A549 (cell line): ENCODE results near the gene KRT81. TPM values are rescaled to one million over a fixed set of nuclear protein-coding genes. Genes with fewer than 3 reads are reported as not detected.

Experiments
- ATAC-seq, 2 experiments: fragments of 200-7000 bp in 1 of 2; fragments of >200 bp in 1 of 2; cut with Nextera tagmentation in 1 of 2; cut with Tn5 transposase in 1 of 2; 3 replicates each; pipeline versions ENCODE4 v1.8.0 to v1.9.1; 2018 to 2020; ENCODE audit warnings: mild to moderate bottlenecking in 1 of 2, moderate library complexity in 1 of 2
- CTCF ChIA-PET: fragments of 300-600 bp; sonication (Branson Sonifier 250); formaldehyde crosslinking; extraction: SDS; loops from one replicate; lab custom pipeline; 2021; ENCODE audit warnings: antibody characterized with exemption, inconsistent platforms; lab: Yijun Ruan, JAX
- POLR2A ChIA-PET: fragments of 350-600 bp; formaldehyde crosslinking; extraction: SDS; loops from one replicate; lab custom pipeline; 2021; ENCODE audit warnings: antibody characterized with exemption, inconsistent platforms; lab: Yijun Ruan, JAX
- DNase-seq, 2 experiments: peaks; one replicate each; pipeline versions ENCODE4 v3.0.0 to v3.0.0-alpha.2; 2011 to 2016; ENCODE audit warnings: low read depth in 1 of 2, low spot score in 1 of 2
- FAIRE-seq: peaks from 2 replicates; lab custom pipeline; 2011; peaks lifted over from hg19 to GRCh38; lab: Jason Lieb, UNC
- H3K27ac ChIP-seq, 2 experiments: fragments of >200 bp; sonication (Bioruptor Twin); formaldehyde crosslinking; 3 replicates each; pipeline ENCODE4 v1.5.1; 2016 to 2017
- H3K4me1 ChIP-seq: fragments of >200 bp; sonication (Bioruptor Twin); formaldehyde crosslinking; 3 replicates; pipeline ENCODE4 v1.6.1; 2016
- H3K4me2 ChIP-seq: fragments of >200 bp; sonication (Bioruptor Twin); formaldehyde crosslinking; 3 replicates; pipeline ENCODE4 v1.6.1; 2016
- H3K4me3 ChIP-seq: fragments of >200 bp; sonication (Bioruptor Twin); formaldehyde crosslinking; 3 replicates; pipeline ENCODE4 v1.5.1; 2016
- H3K9me3 ChIP-seq: fragments of >200 bp; sonication (Bioruptor Twin); formaldehyde crosslinking; 3 replicates; pipeline ENCODE4 v1.6.1; 2016
- ATOH8 ChIP-seq: fragments of 250-450 bp; sonication (Bioruptor Pico); IDR thresholded peaks from 2 replicates; pipeline ENCODE4 v1.5.0; 2020; ENCODE audit warnings: low read depth, mild to moderate bottlenecking, moderate library complexity
- BHLHE40 ChIP-seq: IDR thresholded peaks from 2 replicates; pipeline ENCODE4 v1.6.1; 2012; ENCODE audit warnings: low read depth, low read length, inconsistent platforms
- CEBPB ChIP-seq, 2 experiments: fragments of >200 bp in 1 of 2; sonication (Bioruptor Twin) in 1 of 2; formaldehyde crosslinking in 1 of 2; IDR thresholded peaks; 2 replicates each; pipeline ENCODE4 v1.6.1; 2012 to 2016
- EHF ChIP-seq: fragments of 250-450 bp; sonication (Bioruptor Pico); IDR thresholded peaks from 2 replicates; pipeline ENCODE4 v1.5.0; 2020; ENCODE audit warnings: mild to moderate bottlenecking
- EP300 ChIP-seq, 2 experiments: fragments of >200 bp; sonication (Bioruptor Twin); formaldehyde crosslinking; IDR thresholded peaks; 2 replicates in 1 of 2; 3 replicates in 1 of 2; pipeline ENCODE4 v1.6.1; 2016 to 2017
- FOSB ChIP-seq: fragments of 250-450 bp; sonication (Bioruptor Pico); IDR thresholded peaks from 2 replicates; pipeline ENCODE4 v1.5.0; 2020; ENCODE audit warnings: mild to moderate bottlenecking, moderate library complexity
- FOSL2 ChIP-seq, 2 experiments: fragments of 450-650 bp in 1 of 2; fragments of >200 bp in 1 of 2; sonication (Bioruptor Twin) in 1 of 2; formaldehyde crosslinking; IDR thresholded peaks; 2 replicates each; pipeline versions ENCODE4 v1.5.0 to v1.6.1; 2016 to 2020; ENCODE audit warnings: mild to moderate bottlenecking in 1 of 2, moderate library complexity in 1 of 2
- FOXS1 ChIP-seq: fragments of 250-450 bp; sonication (Bioruptor Pico); IDR thresholded peaks from 2 replicates; pipeline ENCODE4 v1.5.0; 2020; ENCODE audit warnings: mild to moderate bottlenecking, moderate library complexity
- HDAC2 ChIP-seq: fragments of 200-600 bp; sonication (generic); IDR thresholded peaks from 2 replicates; pipeline ENCODE4 v1.6.1; 2016
- HEYL ChIP-seq: fragments of 250-450 bp; sonication (Bioruptor Pico); IDR thresholded peaks from 2 replicates; pipeline ENCODE4 v1.8.0; 2021; ENCODE audit warnings: mild to moderate bottlenecking, moderate library complexity
- HOXA7 ChIP-seq: fragments of 250-450 bp; sonication (Bioruptor Pico); IDR thresholded peaks from 2 replicates; pipeline ENCODE4 v1.5.0; 2020; ENCODE audit warnings: mild to moderate bottlenecking, moderate library complexity
- KDM1A ChIP-seq: fragments of 200-600 bp; sonication (generic); IDR thresholded peaks from 2 replicates; pipeline ENCODE4 v1.6.1; 2016; ENCODE audit warnings: low read depth, mild to moderate bottlenecking
- KDM5A ChIP-seq: fragments of 200-600 bp; sonication (generic); IDR thresholded peaks from 2 replicates; pipeline ENCODE4 v1.6.1; 2016; ENCODE audit warnings: antibody characterized with exemption, mild to moderate bottlenecking
- MYC ChIP-seq: IDR thresholded peaks from 2 replicates; pipeline ENCODE4 v1.6.1; 2012; ENCODE audit warnings: mild to moderate bottlenecking, inconsistent platforms, low read length, improper control_type of control experiment, borderline replicate concordance
- NFE2L2 ChIP-seq: fragments of 150-350 bp; conservative IDR thresholded peaks from 2 replicates; pipeline ENCODE4 v1.6.1; 2014; ENCODE audit warnings: low read length
- PHF8 ChIP-seq: fragments of 200-600 bp; sonication (generic); IDR thresholded peaks from 2 replicates; pipeline ENCODE4 v1.6.1; 2016; ENCODE audit warnings: low read depth, mild to moderate bottlenecking, antibody characterized with exemption, moderate library complexity, borderline replicate concordance
- POLR2AphosphoS2 ChIP-seq: conservative IDR thresholded peaks from 2 replicates; pipeline ENCODE4 v1.6.1; 2012; ENCODE audit warnings: low read length, improper control_type of control experiment, inconsistent platforms
- RAD21 ChIP-seq, 2 experiments: fragments of >200 bp in 1 of 2; sonication (Bioruptor Twin) in 1 of 2; formaldehyde crosslinking in 1 of 2; IDR thresholded peaks in 1 of 2; conservative IDR thresholded peaks in 1 of 2; 2 replicates in 1 of 2; 3 replicates in 1 of 2; pipeline ENCODE4 v1.6.1; 2012 to 2018; ENCODE audit warnings: inconsistent platforms in 1 of 2
- RARB ChIP-seq: fragments of 250-450 bp; sonication (Bioruptor Pico); IDR thresholded peaks from 2 replicates; pipeline ENCODE4 v1.8.0; 2021; ENCODE audit warnings: mild to moderate bottlenecking, moderate library complexity
- RCOR1 ChIP-seq: fragments of 150-350 bp; IDR thresholded peaks from 2 replicates; pipeline ENCODE4 v1.6.1; 2014; ENCODE audit warnings: antibody characterized with exemption, low read length, low read depth
- REST ChIP-seq: fragments of 200-600 bp; sonication (generic); IDR thresholded peaks from 2 replicates; pipeline ENCODE4 v1.6.1; 2016; ENCODE audit warnings: antibody characterized with exemption, mild to moderate bottlenecking, moderate library complexity
- RFX5 ChIP-seq: fragments of 450-650 bp; IDR thresholded peaks from 2 replicates; pipeline ENCODE4 v1.7.1; 2014; ENCODE audit warnings: antibody characterized with exemption, mild to moderate bottlenecking, moderate library complexity
- SMC3 ChIP-seq: fragments of >200 bp; sonication (Bioruptor Twin); formaldehyde crosslinking; IDR thresholded peaks from 3 replicates; pipeline ENCODE4 v1.6.1; 2018; ENCODE audit warnings: inconsistent platforms
- TFCP2L1 ChIP-seq: fragments of 250-450 bp; sonication (Bioruptor Pico); IDR thresholded peaks from 2 replicates; pipeline ENCODE4 v1.5.0; 2021; ENCODE audit warnings: mild to moderate bottlenecking
- TP53 ChIP-seq: fragments of 250-450 bp; sonication (Bioruptor Pico); IDR thresholded peaks from 2 replicates; pipeline ENCODE4 v1.5.0; 2021; ENCODE audit warnings: mild to moderate bottlenecking, moderate library complexity
- ZC3H11A ChIP-seq: fragments of 450-650 bp; IDR thresholded peaks from 2 replicates; pipeline ENCODE4 v1.6.1; 2014; ENCODE audit warnings: antibody characterized with exemption, mild to moderate bottlenecking
- ZFP36 ChIP-seq: fragments of 450-650 bp; IDR thresholded peaks from 2 replicates; pipeline ENCODE4 v1.6.1; 2014; ENCODE audit warnings: borderline replicate concordance; ENCODE audit not compliant: partially characterized antibody
- ZNF302 ChIP-seq: fragments of 250-450 bp; sonication (Bioruptor Pico); IDR thresholded peaks from 2 replicates; pipeline ENCODE4 v1.9.0; 2021; ENCODE audit warnings: inconsistent platforms, mild to moderate bottlenecking, moderate library complexity
- WGBS: methylation state at CpG from one replicate; pipeline ENCODE4 v1.1.6; 2017; ENCODE audit errors: missing lambda C conversion rate; 5-methylcytosine and 5-hydroxymethylcytosine counted together
- polyA minus RNA-seq: library from RNA; depleted of rRNA, polyadenylated mRNA; stranded (reverse); fragments of >200 nt; gene quantifications from 2 replicates; pipeline ENCODE4 v1.2.3, GENCODE V29; 2011; rRNA and poly(A)+ RNA removed
- polyA plus RNA-seq, 4 experiments: library from polyadenylated mRNA; depleted of rRNA in 3 of 4; stranded (reverse); fragments of >200 nt; fragmentation: RNase III in 1 of 4; extraction: RNeasy Plus Mini Kit Qiagen cat#74134 plus additional on column Dnase treatment in 1 of 4; gene quantifications; 2 replicates in 3 of 4; 3 replicates in 1 of 4; pipeline ENCODE4 v1.2.3, GENCODE V29; 2011 to 2017
- TF ChIP-seq, protein P1 (sequence below): fragments of >200 bp; sonication (Bioruptor Twin); formaldehyde crosslinking; IDR thresholded peaks from 2 replicates; pipeline ENCODE4 v1.6.1; 2016
- TF ChIP-seq, protein P2 (sequence below): fragments of >200 bp; sonication (Bioruptor Twin); formaldehyde crosslinking; IDR thresholded peaks from 3 replicates; pipeline ENCODE4 v1.6.1; 2016

The KRT81 gene
- polyA plus RNA-seq (2011; rRNA removed): 1,799 and 1,935 TPM in 2 replicates
- polyA plus RNA-seq (2012; cell fraction: cytosol; rRNA removed): 4,307 and 4,853 TPM in 2 replicates
- 4,173 and 4,472 TPM in 2 replicates for polyA plus RNA-seq (2012; cell fraction: nucleus; rRNA removed)
- polyA plus RNA-seq (2017; fragmentation: RNase III; extraction: RNeasy Plus Mini Kit Qiagen cat#74134 plus additional on column Dnase treatment): 3,419 to 3,643 TPM (median 3,445 TPM) in 3 replicates
- 632 and 835 TPM in 2 replicates for polyA minus RNA-seq

DNA sequence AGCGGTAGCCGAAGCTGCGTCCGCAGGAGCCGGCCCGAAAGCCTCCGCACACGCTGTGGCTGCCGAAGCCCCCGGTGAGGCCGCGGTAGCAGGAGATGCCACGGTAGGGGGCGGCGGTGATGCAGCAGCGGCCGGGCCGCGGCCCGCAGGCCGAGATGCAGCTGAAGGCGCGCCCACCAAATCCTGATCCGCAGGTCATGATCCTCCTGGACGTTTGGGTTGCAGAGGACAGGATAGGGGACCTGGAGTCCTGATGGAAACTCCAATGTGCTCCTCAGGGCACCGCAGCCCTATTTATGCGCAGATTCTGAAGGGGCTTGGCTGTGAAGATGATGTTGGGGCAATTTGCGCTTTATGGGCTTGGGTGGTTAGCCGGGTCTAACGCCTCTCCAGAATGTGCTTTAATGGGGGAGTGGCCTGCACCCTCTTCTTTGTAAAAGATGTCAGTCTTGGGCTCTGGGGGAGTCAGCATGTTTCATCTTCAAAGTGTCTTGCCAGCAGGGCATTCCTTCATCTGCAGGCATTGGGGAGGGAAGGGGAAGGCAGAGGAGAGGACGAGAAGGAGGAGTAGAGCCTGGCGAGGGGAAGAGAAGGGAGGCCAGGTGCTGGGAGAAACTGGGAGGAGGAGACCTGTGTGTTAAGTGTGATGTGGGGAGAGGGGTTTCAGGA, at the start of gene KRT81:
Gene KRT81 (minus strand): TSS at position 268 of the 669 bp plus-strand sequence. CDS start 69 bp downstream, at position 199.
- no peak for FAIRE-seq
- Histone ChIP-seq H3K27ac (peak within 1 kb of the TSS; percentile 10 to 81), H3K9me3 (no peaks in the 10 kb centered on the region), H3K4me3 (no peak within 1 kb of the TSS)
- WGBS: 91% methylated on average over 23 of the region's 32 CpGs
- DNase-seq: no peak
- no peak for TF ChIP-seq MYC
- TF ChIP-seq HEYL (CRISPR knock-in tag): no peak
- no peak for TF ChIP-seq HDAC2
- TF ChIP-seq PHF8: no peak
- TF ChIP-seq RARB (CRISPR knock-in tag): no peak
- TF ChIP-seq NFE2L2: no peak
- no peak for TF ChIP-seq POLR2AphosphoS2
- TF ChIP-seq RAD21 (conservative IDR thresholded peaks at IDR 0.05 in 1 of 2, IDR thresholded peaks at IDR 0.05 in 1 of 2): no peak
- TF ChIP-seq EP300 (IDR thresholded peaks at IDR 0.05): no peak
- TF ChIP-seq ZFP36: no peak
- no peak for TF ChIP-seq FOSB
- TF ChIP-seq TFCP2L1 (CRISPR knock-in tag): no peak
- TF ChIP-seq, protein P1, sequence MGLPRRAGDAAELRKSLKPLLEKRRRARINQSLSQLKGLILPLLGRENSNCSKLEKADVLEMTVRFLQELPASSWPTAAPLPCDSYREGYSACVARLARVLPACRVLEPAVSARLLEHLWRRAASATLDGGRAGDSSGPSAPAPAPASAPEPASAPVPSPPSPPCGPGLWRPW: no peak
- TF ChIP-seq RCOR1: no peak
- no peak for TF ChIP-seq RFX5
- no peak for TF ChIP-seq FOXS1 (CRISPR knock-in tag)
- TF ChIP-seq, all 56 proteins: peak for 0
- Histone ChIP-seq H3K4me2 (peak within 1 kb of the TSS; percentile 0; the same call in 1 of the 3 replicates), H3K4me1 (peaks cover 29% of the 10 kb centered on the region)
- no peak for ATAC-seq
- ChIA-PET POLR2A (no interaction called here), CTCF (interaction anchor here (0.9 to 7.4 kb wide), 6 partner anchors 10 to 589 kb away, joined by 3 to 42 read pairs (median 8); no protein-coding TSS in a partner anchor)

DNA sequence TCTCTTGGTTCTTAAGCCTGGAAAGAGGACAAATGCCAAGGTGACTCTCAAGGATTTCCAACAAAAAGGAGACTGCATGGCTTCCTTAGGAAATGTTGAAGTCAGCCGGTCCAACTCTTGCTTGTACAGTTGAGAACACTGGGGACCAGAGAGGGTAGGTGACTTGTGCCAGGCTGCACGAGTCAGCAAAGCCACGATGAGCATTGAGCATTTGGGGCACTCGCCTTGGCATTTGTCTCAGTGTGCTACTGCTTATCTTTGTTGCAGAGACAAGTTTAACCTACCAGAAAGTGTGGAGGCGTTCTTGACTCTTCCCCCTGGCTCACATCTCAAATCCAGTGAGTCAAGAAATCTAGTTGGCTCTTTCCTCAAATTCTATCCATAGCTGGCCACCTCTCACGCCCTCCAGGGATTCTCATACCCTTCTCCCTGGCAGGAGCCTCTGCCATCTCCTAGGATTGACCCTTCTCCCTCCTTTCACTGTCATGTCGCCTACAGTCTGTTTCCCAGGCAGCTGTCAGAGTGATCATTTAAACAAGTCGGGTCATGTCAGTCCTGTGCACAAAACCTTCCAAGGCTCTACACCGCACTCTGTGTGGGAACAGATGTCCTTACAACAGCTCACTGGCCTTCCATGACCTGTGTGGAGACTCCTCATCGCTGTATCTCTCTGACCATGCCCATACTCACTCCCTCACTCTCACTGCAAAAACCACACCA, 47.1 kb upstream of the KRT81 start:
- CTCF ChIA-PET: interaction anchor here (0.6 to 5.5 kb wide), 13 partner anchors 11 to 642 kb away, joined by 3 to 53 read pairs (median 5); no protein-coding TSS in a partner anchor
- ATAC-seq (peak in 1 of 2 experiments; percentile 18; a peak in 2 of 6 replicates), DNase-seq (no peak), FAIRE-seq (no peak)
- H3K4me3 ChIP-seq: no peak overlapping the region
- POLR2A ChIA-PET: no interaction called here
- H3K9me3 ChIP-seq: peaks cover 3% of the 10 kb centered on the region
- peaks cover 21% of the 10 kb centered on the region for H3K4me1 ChIP-seq
- WGBS: 89% methylated on average over 10 of the region's 10 CpGs
- no peak overlapping the region for H3K4me2 ChIP-seq
- peak overlapping the region in 1 of 2 experiments; percentile 27; a peak in 3 of 6 replicates for H3K27ac ChIP-seq
- TF ChIP-seq CEBPB (IDR thresholded peaks at IDR 0.05) (no peak), HOXA7 (CRISPR knock-in tag) (no peak), ZNF302 (CRISPR knock-in tag) (no peak), BHLHE40 (no peak), TFCP2L1 (CRISPR knock-in tag) (no peak), ZC3H11A (no peak), KDM5A (no peak), RARB (CRISPR knock-in tag) (no peak), REST (no peak), FOSL2 (IDR thresholded peaks at IDR 0.05) (no peak), FOSL2 (CRISPR knock-in tag; IDR thresholded peaks at IDR 0.05) (no peak), KDM1A (no peak), ATOH8 (CRISPR knock-in tag) (no peak), MYC (no peak), TP53 (CRISPR knock-in tag) (no peak), EHF (CRISPR knock-in tag) (no peak), SMC3 (no peak)
- TF ChIP-seq, protein P2, sequence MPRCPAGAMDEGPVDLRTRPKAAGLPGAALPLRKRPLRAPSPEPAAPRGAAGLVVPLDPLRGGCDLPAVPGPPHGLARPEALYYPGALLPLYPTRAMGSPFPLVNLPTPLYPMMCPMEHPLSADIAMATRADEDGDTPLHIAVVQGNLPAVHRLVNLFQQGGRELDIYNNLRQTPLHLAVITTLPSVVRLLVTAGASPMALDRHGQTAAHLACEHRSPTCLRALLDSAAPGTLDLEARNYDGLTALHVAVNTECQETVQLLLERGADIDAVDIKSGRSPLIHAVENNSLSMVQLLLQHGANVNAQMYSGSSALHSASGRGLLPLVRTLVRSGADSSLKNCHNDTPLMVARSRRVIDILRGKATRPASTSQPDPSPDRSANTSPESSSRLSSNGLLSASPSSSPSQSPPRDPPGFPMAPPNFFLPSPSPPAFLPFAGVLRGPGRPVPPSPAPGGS: no peak
